ENCODE measurements around the gene VWA3B. TPM values are rescaled to one million over a fixed set of nuclear protein-coding genes. Genes with fewer than 3 reads are reported as not detected.
"Not testable (repeated sequence)": the region's sequence is repeated elsewhere in the genome, so short reads cannot be mapped to it uniquely, and the experiment has no call there.

VWA3B gene
- total RNA-seq, 2 experiments from 2014 or later = not detected

- no peaks in the 10 kb centered on the region for H3K36me3 Mint-ChIP-seq (ENCODE audit: low read depth)
- H3K9me3 Mint-ChIP-seq (ENCODE audit: low read depth) = peaks cover 2% of the 10 kb centered on the region
- DNase-seq = no peak
- no peak overlapping the region for H3K27ac Mint-ChIP-seq
- peaks cover 25% of the 10 kb centered on the region for H3K27me3 Mint-ChIP-seq
- peaks cover 14% of the 10 kb centered on the region for H3K4me1 Mint-ChIP-seq
- intact Hi-C loops (cut with DNase I, micrococcal nuclease) = no loop called here
- no peak overlapping the region for H3K4me3 Mint-ChIP-seq
- ChIA-PET POLR2A (interaction anchor here (0.6 kb wide), 1 partner anchor 616 kb away, joined by 7 read pairs; no protein-coding TSS in a partner anchor), CTCF (interaction anchor here (0.6 to 1.3 kb wide), 4 partner anchors 19 to 646 kb away, joined by 3 to 7 read pairs (median 4); no protein-coding TSS in a partner anchor)
- ATAC-seq = no peak
Measured at GRCh38 chr2:98090951-98091350, 4.0 kb downstream of the VWA3B start.

DNA sequence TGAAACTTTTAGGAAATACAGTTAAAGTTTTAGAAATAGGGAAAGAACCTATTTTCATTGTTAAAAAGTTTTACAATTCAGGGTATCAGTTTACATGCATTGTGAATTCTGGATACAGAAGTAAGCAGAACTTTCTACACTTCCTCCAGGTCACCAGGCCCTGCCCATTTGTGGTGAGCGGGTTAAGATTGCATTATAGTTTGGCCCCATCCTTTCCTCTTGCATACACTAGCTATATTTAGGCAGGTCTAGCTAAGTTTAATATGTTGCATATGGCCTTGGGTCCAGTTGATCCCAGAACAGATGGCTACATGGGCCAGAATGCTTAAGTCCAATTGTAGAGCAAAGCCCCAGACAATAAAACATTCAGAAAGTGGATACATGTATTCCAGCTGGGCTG is 4.8 kb downstream of the VWA3B start:
- peaks cover 21% of the 10 kb centered on the region for H3K27me3 Mint-ChIP-seq
- POLR2A ChIA-PET = no interaction called here
- no peak overlapping the region for H3K4me3 Mint-ChIP-seq
- intact Hi-C loops (cut with DNase I, micrococcal nuclease) = no loop called here
- DNase-seq (no peak), ATAC-seq (no peak)
- H3K4me1 Mint-ChIP-seq = peaks cover 9% of the 10 kb centered on the region
- H3K27ac Mint-ChIP-seq = no peak overlapping the region
- CTCF ChIA-PET = interaction anchor here (0.7 kb wide), 1 partner anchor 177 kb away, joined by 3 read pairs; no protein-coding TSS in a partner anchor
- no peaks in the 10 kb centered on the region for H3K36me3 Mint-ChIP-seq (ENCODE audit: low read depth)
- peaks cover 3% of the 10 kb centered on the region for H3K9me3 Mint-ChIP-seq (ENCODE audit: low read depth)

DNA sequence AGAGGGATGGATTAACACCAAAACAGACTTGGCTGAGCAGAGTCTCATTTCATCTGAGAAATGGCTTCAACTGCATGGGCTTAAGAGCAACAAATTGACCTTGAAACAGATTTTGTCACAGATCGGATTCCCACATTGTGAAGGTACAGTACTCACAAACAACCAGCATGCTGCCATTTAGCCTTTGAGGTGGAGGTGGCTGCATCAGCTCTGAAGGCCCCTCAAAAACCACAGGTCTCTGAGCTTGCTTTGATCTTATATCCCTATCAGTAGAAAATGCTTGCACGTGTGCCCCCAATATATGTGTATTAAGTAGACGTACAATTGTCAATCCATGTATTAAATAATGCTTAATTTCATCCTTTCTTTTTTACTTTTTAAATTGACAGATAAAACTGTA is 6.2 kb downstream of the VWA3B start:
- DNase-seq = no peak
- H3K9me3 Mint-ChIP-seq (ENCODE audit: low read depth) = peaks cover 3% of the 10 kb centered on the region
- CTCF ChIA-PET = no interaction called here
- H3K27me3 Mint-ChIP-seq = peaks cover 15% of the 10 kb centered on the region
- no peak for ATAC-seq
- H3K4me3 Mint-ChIP-seq = no peak overlapping the region
- POLR2A ChIA-PET = no interaction called here
- H3K36me3 Mint-ChIP-seq (ENCODE audit: low read depth) = no peaks in the 10 kb centered on the region
- no peak overlapping the region for H3K27ac Mint-ChIP-seq
- H3K4me1 Mint-ChIP-seq = no peaks in the 10 kb centered on the region
- intact Hi-C loops (cut with DNase I, micrococcal nuclease) = no loop called here

DNA sequence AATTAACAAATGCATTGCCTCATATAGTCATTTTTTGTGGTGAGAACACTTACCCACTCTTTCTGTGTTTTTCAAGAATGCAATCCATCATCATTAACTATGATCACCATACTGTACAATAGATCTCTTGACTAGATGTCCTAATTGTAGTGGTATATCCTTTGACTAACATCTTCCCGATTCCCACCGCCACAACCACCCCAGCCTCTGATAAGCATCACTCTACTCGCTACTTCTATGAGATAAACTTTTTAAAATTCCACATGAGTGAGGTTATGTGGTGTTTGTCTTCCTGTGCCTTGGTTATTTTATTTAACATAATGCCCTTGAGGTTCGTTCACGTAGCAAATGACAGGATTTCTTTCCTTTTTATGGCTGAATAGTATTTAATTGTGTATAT is 6.6 kb downstream of the VWA3B start:
- Mint-ChIP-seq H3K4me3 (no peak overlapping the region), H3K4me1 (no peaks in the 10 kb centered on the region), H3K9me3 (ENCODE audit: low read depth) (peaks cover 3% of the 10 kb centered on the region), H3K36me3 (ENCODE audit: low read depth) (no peaks in the 10 kb centered on the region), H3K27me3 (peaks cover 12% of the 10 kb centered on the region), H3K27ac (no peak overlapping the region)
- DNase-seq = no peak
- no peak for ATAC-seq
- CTCF ChIA-PET = no interaction called here
- POLR2A ChIA-PET = no interaction called here
- intact Hi-C loops (cut with DNase I, micrococcal nuclease) = no loop called here

DNA sequence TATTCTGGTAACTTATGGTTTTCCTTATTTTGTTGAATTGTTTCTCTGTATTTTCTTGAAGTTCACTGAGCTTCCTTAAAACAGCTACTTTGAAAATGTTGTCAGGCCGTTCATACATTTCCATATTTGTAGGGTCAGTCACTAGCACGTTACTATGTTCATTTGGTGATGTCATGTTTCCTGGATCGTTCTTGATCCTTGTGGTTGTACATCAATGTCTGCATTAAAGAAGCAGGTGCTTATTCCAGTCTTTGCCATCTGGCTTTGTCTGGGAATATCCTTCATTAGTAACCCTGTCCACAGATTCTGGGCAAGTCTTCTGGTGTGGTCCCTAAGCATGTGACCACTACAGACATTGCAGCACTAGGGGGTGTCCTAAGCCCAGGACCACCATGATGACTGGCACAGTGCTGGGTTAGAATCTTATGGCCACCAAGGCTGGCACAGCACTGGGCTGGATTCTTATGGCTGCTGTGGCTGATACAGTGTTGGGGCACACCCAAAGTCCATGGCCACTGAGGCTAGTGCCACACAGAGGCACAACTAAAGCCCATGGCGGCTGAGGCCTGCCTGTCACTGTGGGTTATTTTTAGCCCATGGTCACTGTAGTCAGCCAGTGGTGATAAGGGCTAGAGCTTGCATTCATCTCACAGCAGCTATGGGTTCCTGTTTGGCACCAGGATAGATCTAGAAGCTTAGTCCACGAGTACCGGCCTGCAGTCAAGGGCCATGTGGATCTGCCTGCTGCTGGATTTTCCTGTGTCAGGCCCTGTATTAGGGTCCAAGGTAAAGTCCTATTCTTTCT is 13.2 kb downstream of the VWA3B start:
- ChIA-PET POLR2A (no interaction called here), CTCF (interaction anchor here (1.9 kb wide), 1 partner anchor 12 kb away, joined by 7 read pairs; no protein-coding TSS in a partner anchor)
- Mint-ChIP-seq H3K27me3 (peaks cover 7% of the 10 kb centered on the region), H3K9me3 (ENCODE audit: low read depth) (peaks cover 16% of the 10 kb centered on the region), H3K36me3 (ENCODE audit: low read depth) (no peaks in the 10 kb centered on the region), H3K4me3 (no peak overlapping the region), H3K4me1 (no peaks in the 10 kb centered on the region), H3K27ac (no peak overlapping the region)
- ATAC-seq (no peak), DNase-seq (no peak)
- intact Hi-C loops (cut with DNase I, micrococcal nuclease) = no loop called here

DNA sequence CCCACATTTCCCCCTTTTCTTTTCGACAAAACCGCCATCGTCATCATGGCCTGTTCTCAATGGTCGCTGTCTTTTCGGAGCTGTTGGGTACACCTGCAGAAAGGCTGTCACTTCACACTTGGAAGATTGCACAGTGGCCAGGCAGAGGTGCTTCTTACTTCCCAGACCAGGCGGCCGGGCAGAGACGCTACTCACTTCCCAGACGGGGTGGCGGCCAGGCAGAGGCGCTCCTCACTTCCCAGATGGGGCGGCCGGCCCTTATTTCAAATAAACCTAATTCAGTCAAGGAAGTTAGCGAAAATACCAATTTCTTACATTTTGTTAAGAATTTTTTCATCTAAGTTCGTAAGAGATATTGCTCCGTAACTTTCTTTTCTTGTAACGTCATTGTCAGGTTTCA is 15.3 kb downstream of the VWA3B start:
- H3K4me3 Mint-ChIP-seq; H3K36me3 Mint-ChIP-seq (ENCODE audit: low read depth); H3K27ac Mint-ChIP-seq; H3K27me3 Mint-ChIP-seq; H3K4me1 Mint-ChIP-seq; ATAC-seq; DNase-seq; CTCF ChIA-PET; intact Hi-C loops (cut with DNase I, micrococcal nuclease); POLR2A ChIA-PET: not testable (repeated sequence)
- peaks cover 13% of the 10 kb centered on the region for H3K9me3 Mint-ChIP-seq (ENCODE audit: low read depth)

GRCh38 chr2:98102878-98103277 is 15.9 kb downstream of the VWA3B start:
- Mint-ChIP-seq H3K4me1 (no peaks in the 10 kb centered on the region), H3K4me3 (no peak overlapping the region), H3K36me3 (ENCODE audit: low read depth) (no peaks in the 10 kb centered on the region), H3K27ac (no peak overlapping the region), H3K27me3 (peaks cover 4% of the 10 kb centered on the region), H3K9me3 (ENCODE audit: low read depth) (peaks cover 13% of the 10 kb centered on the region)
- ChIA-PET CTCF (interaction anchor here (0.6 kb wide), 1 partner anchor 65 kb away, joined by 3 read pairs; no protein-coding TSS in a partner anchor), POLR2A (no interaction called here)
- ATAC-seq (no peak), DNase-seq (no peak)
- intact Hi-C loops (cut with DNase I, micrococcal nuclease) = no loop called here

- intact Hi-C loops (cut with DNase I, micrococcal nuclease) = no loop called here
- POLR2A ChIA-PET = no interaction called here
- ATAC-seq = no peak
Measured at GRCh38 chr2:98108110-98108509, 21.1 kb downstream of the VWA3B start.

GRCh38 chr2:98110741-98111140 is 23.8 kb downstream of the VWA3B start:
- DNase-seq (no peak), ATAC-seq (no peak)
- H3K4me1 Mint-ChIP-seq = no peaks in the 10 kb centered on the region
- CTCF ChIA-PET = no interaction called here
- intact Hi-C loops (cut with DNase I, micrococcal nuclease) = no loop called here
- H3K27me3 Mint-ChIP-seq = peaks cover 26% of the 10 kb centered on the region
- POLR2A ChIA-PET = no interaction called here
- no peak overlapping the region for H3K27ac Mint-ChIP-seq
- no peaks in the 10 kb centered on the region for H3K36me3 Mint-ChIP-seq (ENCODE audit: low read depth)
- H3K4me3 Mint-ChIP-seq = no peak overlapping the region
- peaks cover 15% of the 10 kb centered on the region for H3K9me3 Mint-ChIP-seq (ENCODE audit: low read depth)

More at GRCh38 chr2:98108110-98108509, 21.1 kb downstream of the VWA3B start:
- H3K9me3 Mint-ChIP-seq (ENCODE audit: low read depth) = peaks cover 17% of the 10 kb centered on the region
- no peak overlapping the region for H3K4me3 Mint-ChIP-seq
- CTCF ChIA-PET = interaction anchor here (0.9 kb wide), 1 partner anchor 48 kb away, joined by 3 read pairs; no protein-coding TSS in a partner anchor
- H3K27ac Mint-ChIP-seq = no peak overlapping the region
- no peaks in the 10 kb centered on the region for H3K4me1 Mint-ChIP-seq
- H3K36me3 Mint-ChIP-seq (ENCODE audit: low read depth) = no peaks in the 10 kb centered on the region
- no peak for DNase-seq
- peaks cover 16% of the 10 kb centered on the region for H3K27me3 Mint-ChIP-seq

DNA sequence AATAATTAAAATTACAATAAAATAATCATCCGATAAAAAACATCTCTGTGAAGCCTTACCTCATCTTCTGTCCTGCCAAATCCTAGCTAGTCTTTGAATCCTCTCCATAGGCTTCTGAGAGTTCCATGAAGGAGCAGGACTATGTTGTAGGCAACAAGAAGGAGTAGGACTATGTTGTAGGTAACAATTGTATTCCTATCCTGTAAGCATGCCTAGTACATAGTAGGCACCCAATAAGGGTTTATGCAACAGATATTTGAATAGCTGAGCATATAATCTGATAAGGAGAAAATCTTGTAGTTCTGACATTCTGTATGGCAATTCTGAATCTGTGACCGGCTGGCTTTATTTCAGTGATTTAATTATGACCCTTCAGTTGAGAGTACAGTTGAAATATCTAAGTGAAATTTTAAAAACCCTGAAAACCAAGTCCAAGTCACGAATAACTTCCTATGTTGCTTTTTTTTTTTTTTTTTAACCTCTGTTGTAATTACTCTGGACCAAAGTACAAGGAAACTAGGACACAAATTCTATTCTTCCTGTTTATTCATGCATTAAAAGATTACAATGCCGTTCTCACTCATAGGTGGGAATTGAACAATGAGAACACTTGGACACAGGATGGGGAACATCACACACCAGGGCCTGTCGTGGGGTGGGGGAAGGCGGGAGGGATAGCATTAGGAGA is 27.8 kb downstream of the VWA3B start:
- intact Hi-C loops (cut with DNase I, micrococcal nuclease) = no loop called here
- Mint-ChIP-seq H3K36me3 (ENCODE audit: low read depth) (no peaks in the 10 kb centered on the region), H3K9me3 (ENCODE audit: low read depth) (peaks cover 15% of the 10 kb centered on the region), H3K27ac (no peak overlapping the region), H3K27me3 (peaks cover 27% of the 10 kb centered on the region), H3K4me3 (no peak overlapping the region), H3K4me1 (no peaks in the 10 kb centered on the region)
- DNase-seq (no peak), ATAC-seq (no peak)
- ChIA-PET CTCF (no interaction called here), POLR2A (no interaction called here)

DNA sequence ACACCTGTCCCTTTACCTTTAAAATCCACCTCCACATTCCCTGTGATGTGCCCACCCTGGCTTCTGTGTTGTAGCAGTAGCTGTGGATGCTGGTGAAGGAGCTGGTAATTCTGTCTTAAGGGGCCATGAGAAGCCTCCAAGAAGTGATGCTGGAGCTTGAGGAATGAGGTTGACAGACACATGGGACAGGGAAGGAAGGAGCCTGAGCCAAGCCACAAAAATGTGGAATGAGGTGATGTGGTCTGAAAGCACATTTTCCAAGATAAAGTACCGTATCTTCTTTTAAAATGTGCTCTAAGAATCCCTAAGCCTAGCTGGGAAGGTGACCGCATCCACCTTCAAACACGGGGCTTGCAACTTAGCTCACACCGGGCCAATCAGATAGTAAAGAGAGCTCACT is 31.2 kb downstream of the VWA3B start:
- ChIA-PET POLR2A (no interaction called here), CTCF (interaction anchor here (0.6 to 1.0 kb wide), 2 partner anchors 14 to 224 kb away, joined by 3 read pairs; no protein-coding TSS in a partner anchor)
- H3K36me3 Mint-ChIP-seq (ENCODE audit: low read depth) = no peaks in the 10 kb centered on the region
- no peak overlapping the region for H3K4me3 Mint-ChIP-seq
- H3K27ac Mint-ChIP-seq = no peak overlapping the region
- DNase-seq = no peak
- H3K4me1 Mint-ChIP-seq = peaks cover 1% of the 10 kb centered on the region
- H3K9me3 Mint-ChIP-seq (ENCODE audit: low read depth) = peaks cover 5% of the 10 kb centered on the region
- ATAC-seq = no peak
- H3K27me3 Mint-ChIP-seq = peaks cover 22% of the 10 kb centered on the region
- intact Hi-C loops (cut with DNase I, micrococcal nuclease) = no loop called here

DNA sequence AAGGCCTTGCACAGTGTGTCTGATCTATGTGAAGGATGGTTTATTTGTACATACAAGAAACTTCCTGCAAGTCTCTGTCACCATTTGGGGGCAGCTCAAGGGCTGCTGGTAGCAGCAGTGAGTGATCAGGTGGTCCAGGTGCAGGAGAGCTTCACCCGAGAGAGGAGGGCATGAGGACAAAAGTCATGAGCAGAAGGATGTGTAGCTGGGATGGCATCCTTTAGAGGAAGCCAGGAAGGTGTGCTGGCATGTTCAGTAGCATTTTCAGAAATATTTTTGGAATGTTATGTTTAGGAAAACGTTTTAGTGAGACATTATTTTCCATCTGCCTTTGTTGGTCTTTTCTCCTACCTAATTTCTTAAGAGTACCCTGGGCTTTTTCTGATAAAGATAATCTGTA is 31.9 kb downstream of the VWA3B start:
- H3K27ac Mint-ChIP-seq = no peak overlapping the region

More for the DNA sequence above, 31.9 kb downstream of the VWA3B start:
- H3K4me3 Mint-ChIP-seq = no peak overlapping the region
- DNase-seq = no peak
- peaks cover under 1% of the 10 kb centered on the region for H3K9me3 Mint-ChIP-seq (ENCODE audit: low read depth)
- H3K27me3 Mint-ChIP-seq = peaks cover 18% of the 10 kb centered on the region
- no peaks in the 10 kb centered on the region for H3K36me3 Mint-ChIP-seq (ENCODE audit: low read depth)
- no peak for ATAC-seq
- CTCF ChIA-PET = interaction anchor here (0.6 to 1.0 kb wide), 2 partner anchors 15 to 223 kb away, joined by 3 read pairs; no protein-coding TSS in a partner anchor
- H3K4me1 Mint-ChIP-seq = peaks cover 7% of the 10 kb centered on the region
- POLR2A ChIA-PET = no interaction called here
- intact Hi-C loops (cut with DNase I, micrococcal nuclease) = no loop called here
